SK-N-SH treated with all-trans-retinoic acid at 6 μM for 48 hours (cell line): ENCODE measurements around the gene SH2B3.
A peak's percentile ranks its signal among the peaks of the same experiment; 100 is the strongest.

ENCODE experiments used
- ATAC-seq: fragments of 200-7000 bp; cut with Tn5 transposase; 3 replicates; pipeline ENCODE4 v1.9.1; 2020; ENCODE audit warnings: mild to moderate bottlenecking, moderate library complexity
- ARNTL ChIP-seq: fragments of 450-650 bp; formaldehyde crosslinking; IDR thresholded peaks from 2 replicates; pipeline ENCODE4 v1.5.0; 2020; ENCODE audit warnings: low read depth, mild to moderate bottlenecking, moderate library complexity, borderline replicate concordance
- BACH2 ChIP-seq: fragments of 250-450 bp; sonication (Bioruptor Pico); IDR thresholded peaks from 2 replicates; pipeline ENCODE4 v1.9.0; 2021; ENCODE audit warnings: mild to moderate bottlenecking, borderline replicate concordance
- CREB5 ChIP-seq: fragments of 250-450 bp; sonication (Bioruptor Pico); IDR thresholded peaks from 2 replicates; pipeline ENCODE4 v1.5.1; 2020; ENCODE audit warnings: low read depth, mild to moderate bottlenecking, moderate library complexity
- CSDC2 ChIP-seq: fragments of 250-450 bp; sonication (Bioruptor Pico); IDR thresholded peaks from 2 replicates; pipeline ENCODE4 v1.5.0; 2020; ENCODE audit warnings: mild to moderate bottlenecking, moderate library complexity
- CSRNP3 ChIP-seq: fragments of 250-450 bp; sonication (Bioruptor Pico); IDR thresholded peaks from 2 replicates; pipeline ENCODE4 v1.5.1; 2021; ENCODE audit warnings: mild to moderate bottlenecking, moderate library complexity
- ISL1 ChIP-seq: fragments of 250-450 bp; sonication (Bioruptor Pico); IDR thresholded peaks from 2 replicates; pipeline ENCODE4 v2.1.2; 2022; ENCODE audit warnings: mild to moderate bottlenecking, moderate library complexity
- OSR1 ChIP-seq: fragments of 250-450 bp; sonication (Bioruptor Pico); IDR thresholded peaks from 2 replicates; pipeline ENCODE4 v1.8.0; 2022; ENCODE audit warnings: moderate library complexity, mild to moderate bottlenecking, inconsistent platforms
- PATZ1 ChIP-seq: fragments of 250-450 bp; sonication (Bioruptor Pico); IDR thresholded peaks from 2 replicates; pipeline ENCODE4 v1.8.0; 2020; ENCODE audit warnings: mild to moderate bottlenecking, moderate library complexity, borderline replicate concordance
- POU6F1 ChIP-seq: fragments of 250-450 bp; sonication (Bioruptor Pico); IDR thresholded peaks from 2 replicates; pipeline ENCODE4 v1.8.0; 2021; ENCODE audit warnings: low read depth, mild to moderate bottlenecking, moderate library complexity, borderline replicate concordance
- PPARA ChIP-seq: fragments of 250-450 bp; sonication (Bioruptor Pico); IDR thresholded peaks from 2 replicates; pipeline ENCODE4 v1.5.0; 2020; ENCODE audit warnings: mild to moderate bottlenecking, borderline replicate concordance
- RARB ChIP-seq: fragments of 250-450 bp; sonication (Bioruptor Pico); IDR thresholded peaks from 2 replicates; pipeline ENCODE4 v1.8.0; 2021; ENCODE audit warnings: mild to moderate bottlenecking, moderate library complexity
- SNAI2 ChIP-seq: fragments of 250-450 bp; sonication (Bioruptor Pico); IDR thresholded peaks from 2 replicates; pipeline ENCODE4 v1.5.0; 2020; ENCODE audit warnings: mild to moderate bottlenecking, moderate library complexity
- TOX ChIP-seq: fragments of 250-450 bp; sonication (Bioruptor Pico); IDR thresholded peaks from 2 replicates; pipeline ENCODE4 v1.8.0; 2021; ENCODE audit warnings: mild to moderate bottlenecking, moderate library complexity, borderline replicate concordance
- TSHZ2 ChIP-seq: fragments of 250-450 bp; sonication (Bioruptor Pico); IDR thresholded peaks from 2 replicates; pipeline ENCODE4 v1.5.0; 2020; ENCODE audit warnings: mild to moderate bottlenecking, moderate library complexity
- ZC3H10 ChIP-seq: fragments of 250-450 bp; sonication (Bioruptor Pico); IDR thresholded peaks from 2 replicates; pipeline ENCODE4 v1.5.1; 2021; ENCODE audit warnings: mild to moderate bottlenecking, moderate library complexity
- ZFP3 ChIP-seq: fragments of 250-450 bp; sonication (Bioruptor Pico); IDR thresholded peaks from 2 replicates; pipeline ENCODE4 v1.5.0; 2020; ENCODE audit warnings: mild to moderate bottlenecking, moderate library complexity
- ZFP30 ChIP-seq: fragments of 450-650 bp; formaldehyde crosslinking; IDR thresholded peaks from 2 replicates; pipeline ENCODE4 v1.5.0; 2022; ENCODE audit warnings: mild to moderate bottlenecking, moderate library complexity
- ZNF565 ChIP-seq: fragments of 450-650 bp; formaldehyde crosslinking; conservative IDR thresholded peaks from 2 replicates; pipeline ENCODE4 v1.5.0; 2020; ENCODE audit warnings: low read depth, mild to moderate bottlenecking, moderate library complexity
- ZNF70 ChIP-seq: fragments of 450-650 bp; formaldehyde crosslinking; IDR thresholded peaks from 2 replicates; pipeline ENCODE4 v1.5.0; 2020; ENCODE audit warnings: mild to moderate bottlenecking, moderate library complexity
- ZNF8 ChIP-seq: fragments of 450-650 bp; formaldehyde crosslinking; IDR thresholded peaks from 2 replicates; pipeline ENCODE4 v1.5.0; 2020; ENCODE audit warnings: mild to moderate bottlenecking, moderate library complexity

The SH2B3 gene

GRCh38 chr12:111412830-111413441 is 7.2 kb downstream of the SH2B3 start:
- ATAC-seq, result no peak
- no peak for TF ChIP-seq ZFP3 (CRISPR knock-in tag)

GRCh38 chr12:111413442-111414086 is 7.8 kb downstream of the SH2B3 start:
- TF ChIP-seq ZFP30 (CRISPR knock-in tag) (no peak), SNAI2 (CRISPR knock-in tag) (no peak), CREB5 (CRISPR knock-in tag) (no peak), TOX (CRISPR knock-in tag) (no peak), RARB (CRISPR knock-in tag) (no peak), TSHZ2 (CRISPR knock-in tag) (no peak), ARNTL (CRISPR knock-in tag) (no peak), CSRNP3 (CRISPR knock-in tag) (no peak), OSR1 (no peak)
- ATAC-seq, result peak; percentile 29

GRCh38 chr12:111414711-111415252 is 9.1 kb downstream of the SH2B3 start:
- TF ChIP-seq ZNF565 (CRISPR knock-in tag) (no peak), TSHZ2 (CRISPR knock-in tag) (no peak), RARB (CRISPR knock-in tag) (no peak), ISL1 (no peak), PPARA (no peak)
- ATAC-seq, result no peak

- ATAC-seq, result no peak
- TF ChIP-seq ISL1, result no peak
- no peak for TF ChIP-seq ARNTL (CRISPR knock-in tag)
- TF ChIP-seq BACH2 (CRISPR knock-in tag), result no peak
- no peak for TF ChIP-seq PATZ1 (CRISPR knock-in tag)
- TF ChIP-seq OSR1, result no peak
- no peak for TF ChIP-seq ZC3H10 (CRISPR knock-in tag)
- TF ChIP-seq POU6F1 (CRISPR knock-in tag), result no peak
- no peak for TF ChIP-seq ZNF70 (CRISPR knock-in tag)
- TF ChIP-seq PPARA, result no peak
- no peak for TF ChIP-seq ZNF8 (CRISPR knock-in tag)
- no peak for TF ChIP-seq ZNF565 (CRISPR knock-in tag)
- no peak for TF ChIP-seq CSDC2 (CRISPR knock-in tag)
- no peak for TF ChIP-seq TOX (CRISPR knock-in tag)
- TF ChIP-seq CREB5 (CRISPR knock-in tag), result no peak
These were observed 11.6 kb downstream of the SH2B3 start for GRCh38 chr12:111417290-111417689.
